ENCODE data around the gene KCNC3.

KCNC3 gene

DNA sequence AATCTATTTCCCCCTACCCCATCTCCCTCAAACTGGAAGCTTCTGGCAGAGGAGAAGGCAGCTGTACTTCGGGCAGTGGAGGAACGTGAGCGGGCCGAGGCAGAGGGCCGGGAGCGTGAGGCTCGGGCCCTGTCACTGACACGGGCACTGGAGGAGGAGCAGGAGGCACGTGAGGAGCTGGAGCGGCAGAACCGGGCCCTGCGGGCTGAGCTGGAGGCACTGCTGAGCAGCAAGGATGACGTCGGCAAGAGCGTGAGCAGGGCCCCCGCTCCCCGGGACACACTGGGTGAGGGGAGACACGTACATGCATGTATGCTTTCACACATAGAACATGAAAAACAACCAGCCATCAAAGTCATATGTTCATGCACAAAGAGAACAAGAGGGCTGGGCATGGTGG lies 42.7 kb downstream of the KCNC3 start:
- Histone ChIP-seq H3K9ac (no peak overlapping the region), H3K4me3 (ENCODE audit: low read depth, low read length) (no peak overlapping the region), H2AFZ (no peak overlapping the region), H3K4me2 (ENCODE audit: low read length) (no peak overlapping the region), H3K27ac (no peak overlapping the region), H3K36me3 (ENCODE audit: control insufficient read depth, insufficient read depth, low read length) (no peaks in the 10 kb centered on the region), H3K79me2 (no peaks in the 10 kb centered on the region), H3K27me3 (ENCODE audit: control insufficient read depth, insufficient read depth, low read length) (no peaks in the 10 kb centered on the region), H3K4me1 (no peaks in the 10 kb centered on the region), H3K9me3 (ENCODE audit: control insufficient read depth, low read length) (no peaks in the 10 kb centered on the region)
- TF ChIP-seq CTCF (IDR thresholded peaks at IDR 0.05), result no peak

- Histone ChIP-seq H3K79me2 (no peaks in the 10 kb centered on the region), H2AFZ (no peak overlapping the region), H3K27me3 (ENCODE audit: control insufficient read depth, insufficient read depth, low read length) (no peaks in the 10 kb centered on the region), H3K9me3 (ENCODE audit: control insufficient read depth, low read length) (no peaks in the 10 kb centered on the region), H3K4me2 (ENCODE audit: low read length) (no peak overlapping the region), H3K27ac (no peak overlapping the region), H3K4me1 (no peaks in the 10 kb centered on the region), H3K36me3 (ENCODE audit: control insufficient read depth, insufficient read depth, low read length) (no peaks in the 10 kb centered on the region), H3K9ac (no peak overlapping the region), H3K4me3 (ENCODE audit: low read depth, low read length) (no peak overlapping the region)
- no peak for TF ChIP-seq CTCF (IDR thresholded peaks at IDR 0.05)
Observed at GRCh38 chr19:50285833-50286232, 43.3 kb downstream of the KCNC3 start.

DNA sequence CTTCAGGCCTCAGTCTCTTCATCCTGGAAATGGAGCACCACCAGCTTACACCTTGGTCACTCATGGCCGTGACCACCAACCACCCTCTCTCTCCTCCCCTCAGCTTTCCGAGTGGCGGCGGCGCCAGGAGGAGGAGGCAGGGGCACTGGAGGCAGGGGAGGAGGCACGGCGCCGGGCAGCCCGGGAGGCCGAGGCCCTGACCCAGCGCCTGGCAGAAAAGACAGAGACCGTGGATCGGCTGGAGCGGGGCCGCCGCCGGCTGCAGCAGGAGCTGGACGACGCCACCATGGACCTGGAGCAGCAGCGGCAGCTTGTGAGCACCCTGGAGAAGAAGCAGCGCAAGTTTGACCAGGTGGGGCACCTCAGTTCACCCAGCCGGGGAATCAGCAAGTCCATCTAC lies 47.7 kb downstream of the KCNC3 start:
- Histone ChIP-seq H3K36me3 (ENCODE audit: control insufficient read depth, insufficient read depth, low read length) (no peaks in the 10 kb centered on the region), H3K9ac (no peak overlapping the region), H3K27ac (no peak overlapping the region), H2AFZ (no peak overlapping the region), H3K4me1 (no peaks in the 10 kb centered on the region), H3K4me2 (ENCODE audit: low read length) (no peak overlapping the region), H3K27me3 (ENCODE audit: control insufficient read depth, insufficient read depth, low read length) (no peaks in the 10 kb centered on the region), H3K9me3 (ENCODE audit: control insufficient read depth, low read length) (no peaks in the 10 kb centered on the region), H3K79me2 (no peaks in the 10 kb centered on the region), H3K4me3 (ENCODE audit: low read depth, low read length) (no peak overlapping the region)
- TF ChIP-seq CTCF (IDR thresholded peaks at IDR 0.05), result no peak

DNA sequence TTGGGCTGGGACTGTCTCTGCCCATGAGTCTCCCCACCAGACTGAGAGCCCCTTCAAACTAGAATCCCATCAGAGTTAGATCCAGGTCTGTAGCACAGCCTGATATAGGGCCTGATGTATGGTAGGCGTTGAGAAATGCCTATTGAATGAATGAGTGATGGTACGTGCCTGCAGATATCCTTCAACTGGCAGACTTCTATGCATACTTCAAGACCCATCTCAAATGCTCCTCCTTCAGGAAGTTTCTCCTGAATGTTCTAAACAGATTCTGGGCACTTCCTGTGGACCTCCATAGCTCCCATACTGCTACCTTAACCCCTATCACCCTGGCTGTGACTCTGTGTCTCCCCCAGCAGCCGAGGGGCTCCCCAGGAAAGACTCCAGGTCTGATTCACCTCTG lies 48.2 kb downstream of the KCNC3 start:
- no peak overlapping the region for H3K9ac ChIP-seq
- H3K36me3 ChIP-seq (ENCODE audit: control insufficient read depth, insufficient read depth, low read length), result no peaks in the 10 kb centered on the region
- TF ChIP-seq CTCF (IDR thresholded peaks at IDR 0.05), result no peak
- H3K79me2 ChIP-seq, result no peaks in the 10 kb centered on the region
- no peak overlapping the region for H3K27ac ChIP-seq
- H3K27me3 ChIP-seq (ENCODE audit: control insufficient read depth, insufficient read depth, low read length), result no peaks in the 10 kb centered on the region
- H3K9me3 ChIP-seq (ENCODE audit: control insufficient read depth, low read length), result no peaks in the 10 kb centered on the region
- no peak overlapping the region for H3K4me3 ChIP-seq (ENCODE audit: low read depth, low read length)
- no peak overlapping the region for H2AFZ ChIP-seq
- no peaks in the 10 kb centered on the region for H3K4me1 ChIP-seq
- no peak overlapping the region for H3K4me2 ChIP-seq (ENCODE audit: low read length)

GRCh38 chr19:50280074-50280473 lies 49.1 kb downstream of the KCNC3 start:
- Histone ChIP-seq H2AFZ (no peak overlapping the region), H3K27me3 (ENCODE audit: control insufficient read depth, insufficient read depth, low read length) (no peaks in the 10 kb centered on the region), H3K9me3 (ENCODE audit: control insufficient read depth, low read length) (no peaks in the 10 kb centered on the region), H3K79me2 (no peaks in the 10 kb centered on the region), H3K36me3 (ENCODE audit: control insufficient read depth, insufficient read depth, low read length) (no peaks in the 10 kb centered on the region), H3K4me2 (ENCODE audit: low read length) (no peak overlapping the region), H3K4me1 (no peaks in the 10 kb centered on the region), H3K9ac (no peak overlapping the region), H3K4me3 (ENCODE audit: low read depth, low read length) (no peak overlapping the region), H3K27ac (no peak overlapping the region)
- TF ChIP-seq CTCF (IDR thresholded peaks at IDR 0.05), result no peak
